Activated CD8-positive, alpha-beta T cell treated with anti-CD3 and anti-CD28 coated beads for 36 hours (primary cell): ENCODE measurements around the gene CD209. TPM values are rescaled to one million over a fixed set of nuclear protein-coding genes. Genes with fewer than 3 reads are reported as not detected.

Experiments used
- ATAC-seq: fragments of 200-7000 bp; cut with Tn5 transposase; one replicate; pipeline ENCODE4 v1.10.0; 2021; ENCODE audit warnings: mild to moderate bottlenecking, moderate library complexity
- CTCF ChIA-PET: fragments of 350-600 bp; sonication (Branson Sonifier 250); formaldehyde crosslinking; loops from one replicate; lab custom pipeline; 2021; ENCODE audit warnings: antibody characterized with exemption; lab: Charles Lee
- POLR2A ChIA-PET: fragments of 350-600 bp; sonication (Branson Sonifier 250); formaldehyde crosslinking; loops from one replicate; lab custom pipeline; 2021; ENCODE audit warnings: antibody characterized with exemption; lab: Charles Lee
- DNase-seq: peaks from one replicate; pipeline ENCODE4 v3.0.0-alpha.2; 2020
- H3K27ac Mint-ChIP-seq: one replicate; pipeline ENCODE4 v1.8.0; 2021; ENCODE audit warnings: mild to moderate bottlenecking, mixed read lengths
- H3K27me3 Mint-ChIP-seq: one replicate; pipeline ENCODE4 v1.8.0; 2021; ENCODE audit warnings: mixed read lengths
- H3K36me3 Mint-ChIP-seq: one replicate; pipeline ENCODE4 v1.8.0; 2021; ENCODE audit warnings: low read depth, mixed read lengths
- H3K4me1 Mint-ChIP-seq: one replicate; pipeline ENCODE4 v1.8.0; 2021; ENCODE audit warnings: low read depth, mixed read lengths
- H3K4me3 Mint-ChIP-seq: one replicate; pipeline ENCODE4 v1.8.0; 2021; ENCODE audit warnings: mild to moderate bottlenecking, moderate library complexity, mixed read lengths
- H3K9me3 Mint-ChIP-seq: one replicate; pipeline ENCODE4 v1.8.0; 2021; ENCODE audit warnings: mixed read lengths
- CTCF ChIP-seq: fragments of 200-600 bp; IDR thresholded peaks from one replicate; pipeline ENCODE4 v1.8.0; 2022; ENCODE audit warnings: antibody characterized with exemption, mild to moderate bottlenecking
- intact Hi-C: fragments of 100-400 bp; cut with micrococcal nuclease; formaldehyde crosslinking; loops from one replicate; pipeline ENCODE4 v1.10.0; 2022
- total RNA-seq, 2 experiments: library from RNA; stranded (reverse); gene quantifications; one replicate each; pipeline ENCODE4 v1.2.3, GENCODE V29; 2021

CD209 gene
- total RNA-seq, 2 experiments from 2014 or later, result not detected

DNA sequence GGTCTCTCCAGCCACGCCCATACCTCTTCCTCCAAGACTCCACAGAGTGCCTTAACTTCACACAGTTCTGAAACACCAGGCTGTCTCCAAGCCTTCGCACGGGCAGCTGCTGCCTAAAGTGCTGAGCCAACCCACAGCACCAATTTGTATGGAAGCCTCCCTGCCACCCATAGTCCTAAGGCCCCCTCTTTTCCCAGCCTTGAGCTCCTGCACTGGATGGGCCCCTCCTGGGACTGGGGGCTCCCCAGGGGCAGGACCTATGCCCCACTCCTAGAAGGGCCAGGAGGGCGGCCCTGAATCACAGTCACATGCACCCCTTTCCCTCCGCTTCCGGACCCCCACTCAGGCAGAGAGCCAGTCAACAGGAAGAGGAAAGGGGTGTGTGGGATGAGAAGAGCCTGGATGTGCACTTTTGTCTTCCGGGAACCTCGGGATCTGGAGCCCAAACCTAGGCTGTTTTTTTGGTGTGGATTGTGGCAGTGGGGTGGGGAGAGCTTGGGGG lies 40.3 kb downstream of the CD209 start:
- ChIA-PET POLR2A (no interaction called here), CTCF (interaction anchor here (1.8 to 2.3 kb wide), 2 partner anchors 26 to 41 kb away, joined by 3 to 15 read pairs; partner anchors contain the start of gene TRAPPC5)
- DNase-seq, result no peak
- intact Hi-C loops, result loop anchor here (10.0 kb wide), 1 partner anchor 68 kb away; no protein-coding TSS in a partner anchor
- H3K27me3 Mint-ChIP-seq, result no peaks in the 10 kb centered on the region
- peaks cover 1% of the 10 kb centered on the region for H3K36me3 Mint-ChIP-seq
- peaks cover 39% of the 10 kb centered on the region for H3K4me1 Mint-ChIP-seq
- TF ChIP-seq CTCF, result no peak
- H3K4me3 Mint-ChIP-seq, result no peak overlapping the region
- no peak for ATAC-seq
- no peaks in the 10 kb centered on the region for H3K9me3 Mint-ChIP-seq
- H3K27ac Mint-ChIP-seq, result peak overlapping the region; percentile 87

DNA sequence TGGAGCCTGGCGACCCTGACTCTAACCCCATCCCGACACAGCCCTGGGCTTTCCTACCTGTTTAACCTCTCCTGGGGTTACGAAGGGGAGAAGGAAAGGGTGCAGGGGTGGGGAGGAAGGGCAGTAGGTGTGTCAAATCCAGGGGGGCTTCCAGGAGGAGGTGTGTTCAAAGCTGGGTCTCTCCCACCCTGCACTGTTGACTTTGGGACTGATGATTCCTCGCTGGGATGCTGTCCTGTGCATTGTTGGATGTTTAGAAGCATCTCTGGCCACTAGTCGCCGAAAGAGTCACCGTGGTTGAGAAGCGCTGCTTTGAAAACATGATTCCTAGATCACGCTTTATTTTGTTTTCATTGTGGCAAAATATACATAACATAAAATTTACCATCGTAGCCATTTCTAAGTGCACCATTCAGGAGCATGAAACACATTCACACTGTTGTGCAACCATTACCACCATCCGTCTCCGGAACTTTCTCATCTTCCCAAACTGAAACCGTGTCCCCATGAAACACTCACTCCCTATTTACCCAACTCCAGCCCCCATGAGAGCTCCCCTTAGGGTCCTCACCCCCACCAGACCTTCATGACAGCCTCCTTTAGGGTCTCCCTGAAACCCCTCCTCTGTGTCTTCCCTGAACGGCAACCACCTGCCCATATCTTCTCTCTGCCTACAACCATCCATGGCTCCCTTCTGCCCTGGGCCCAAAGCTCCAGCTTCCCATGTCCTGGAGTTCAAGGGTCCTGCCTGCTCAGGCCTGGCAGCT lies 41.0 kb downstream of the CD209 start:
- Mint-ChIP-seq H3K27ac (peak overlapping the region; percentile 87), H3K9me3 (no peaks in the 10 kb centered on the region), H3K4me1 (peaks cover 39% of the 10 kb centered on the region), H3K4me3 (peak overlapping the region; percentile 57), H3K36me3 (peaks cover 1% of the 10 kb centered on the region), H3K27me3 (no peaks in the 10 kb centered on the region)
- ChIA-PET POLR2A (interaction anchor here (1.3 kb wide), 1 partner anchor 61 kb away, joined by 3 read pairs; no protein-coding TSS in a partner anchor), CTCF (interaction anchor here (1.8 to 2.3 kb wide), 2 partner anchors 26 to 41 kb away, joined by 3 to 15 read pairs; partner anchors contain the start of gene TRAPPC5)
- TF ChIP-seq CTCF, result no peak
- DNase-seq (no peak), ATAC-seq (no peak)
- intact Hi-C loops, result loop anchor here (10.0 kb wide), 1 partner anchor 68 kb away; no protein-coding TSS in a partner anchor

DNA sequence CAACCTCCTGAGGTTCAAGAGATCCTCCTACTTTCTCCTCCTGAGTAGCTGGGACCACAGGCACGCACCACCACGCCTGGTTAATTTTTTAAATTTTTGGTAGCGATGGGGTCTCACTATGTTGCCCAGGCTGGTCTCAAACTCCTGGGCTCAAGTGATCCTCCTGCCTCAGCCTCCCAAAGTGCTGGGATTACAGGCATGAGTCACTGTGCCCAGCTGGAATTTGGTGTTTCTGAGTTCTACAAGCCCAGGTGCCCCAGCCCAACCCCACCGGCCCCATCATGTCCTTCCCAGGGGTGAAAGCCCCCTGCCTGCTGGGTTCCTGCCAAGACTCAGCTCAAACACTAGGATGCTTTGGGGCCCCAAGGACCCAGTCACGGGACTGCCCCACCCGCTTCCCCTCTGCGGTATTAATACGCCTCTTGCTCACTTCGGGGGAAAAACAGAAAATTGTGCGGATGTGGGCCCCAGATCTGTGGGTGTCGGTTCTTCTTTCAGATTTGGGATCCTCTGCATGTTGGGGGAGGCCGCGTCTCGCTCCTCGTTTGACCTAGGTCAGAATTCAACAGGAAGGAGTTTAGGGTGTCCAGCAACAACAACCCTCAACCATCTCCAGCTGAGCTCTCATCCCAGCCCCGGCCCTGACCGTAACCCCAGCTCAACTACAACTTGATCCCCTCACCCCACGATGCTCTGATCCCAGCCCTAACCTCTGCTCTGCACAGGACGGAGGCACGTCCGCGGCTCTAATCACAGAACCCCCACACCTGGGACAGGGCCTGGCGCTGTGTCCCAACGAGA lies 41.7 kb downstream of the CD209 start:
- Mint-ChIP-seq H3K36me3 (peaks cover 1% of the 10 kb centered on the region), H3K27me3 (no peaks in the 10 kb centered on the region), H3K4me3 (peak overlapping the region; percentile 57), H3K27ac (peak overlapping the region; percentile 87), H3K4me1 (peaks cover 39% of the 10 kb centered on the region), H3K9me3 (no peaks in the 10 kb centered on the region)
- DNase-seq (peak; percentile 94), ATAC-seq (peak; percentile 93)
- ChIA-PET POLR2A (interaction anchor here (1.3 kb wide), 1 partner anchor 62 kb away, joined by 3 read pairs; no protein-coding TSS in a partner anchor), CTCF (interaction anchor here (1.8 to 2.3 kb wide), 2 partner anchors 25 to 42 kb away, joined by 3 to 15 read pairs; partner anchors contain the start of gene TRAPPC5)
- no peak for TF ChIP-seq CTCF
- intact Hi-C loops, result loop anchor here (10.0 kb wide), 1 partner anchor 69 kb away; no protein-coding TSS in a partner anchor

GRCh38 chr19:7704280-7705060 lies 42.9 kb downstream of the CD209 start:
- Mint-ChIP-seq H3K4me1 (peaks cover 47% of the 10 kb centered on the region), H3K27ac (no peak overlapping the region), H3K36me3 (peaks cover 1% of the 10 kb centered on the region), H3K27me3 (no peaks in the 10 kb centered on the region), H3K4me3 (no peak overlapping the region), H3K9me3 (no peaks in the 10 kb centered on the region)
- ATAC-seq (no peak), DNase-seq (no peak)
- CTCF ChIA-PET, result no interaction called here
- POLR2A ChIA-PET, result interaction anchor here (1.3 kb wide), 1 partner anchor 63 kb away, joined by 3 read pairs; no protein-coding TSS in a partner anchor
- TF ChIP-seq CTCF, result no peak
- intact Hi-C loops, result loop anchor here (10.0 kb wide), 1 partner anchor 70 kb away; no protein-coding TSS in a partner anchor
